HepG2 (cell line): Measurements from ENCODE around the gene CRADD. TPM values are rescaled to one million over a fixed set of nuclear protein-coding genes. Genes with fewer than 3 reads are reported as not detected.
A peak's percentile ranks its signal among the peaks of the same experiment; 100 is the strongest.

ENCODE experiments used
- ATAC-seq: fragments of 200-7000 bp; cut with Tn5 transposase; 3 replicates; pipeline ENCODE4 v1.9.1; 2020; ENCODE audit warnings: mild to moderate bottlenecking, moderate library complexity
- BruUV-seq: library from RNA; stranded (reverse); fragments of 400-500 nt; replicated peaks from 2 replicates; lab custom pipeline; 2021; lab: Mats Ljungman, UMichigan
- CTCF ChIA-PET: fragments of 300-600 bp; formaldehyde crosslinking; extraction: SDS; loops from one replicate; lab custom pipeline; 2021; ENCODE audit warnings: low total read pairs, inconsistent platforms, low intra/inter-chr PET ratio; lab: Yijun Ruan, JAX
- POLR2A ChIA-PET: fragments of 350-600 bp; sonication (Branson Sonifier 250); formaldehyde crosslinking; loops from one replicate; lab custom pipeline; 2020; ENCODE audit warnings: antibody characterized with exemption, inconsistent platforms; lab: Yijun Ruan, JAX
- DNase-seq: peaks from one replicate; pipeline ENCODE4 v3.0.0-alpha.2; 2015; ENCODE audit warnings: low spot score
- FAIRE-seq: peaks from 3 replicates; lab custom pipeline; 2011; peaks lifted over from hg19 to GRCh38; lab: Jason Lieb, UNC
- H2AFZ ChIP-seq: one replicate; pipeline ENCODE4 v1.6.1; 2011; ENCODE audit warnings: low read length, inconsistent platforms
- H3K27ac ChIP-seq: fragments of 300-600 bp; 3 replicates; pipeline ENCODE4 v1.8.0; 2011; ENCODE audit warnings: mixed run types, mild to moderate bottlenecking, mixed read lengths, low read length, inconsistent platforms; ENCODE audit not compliant: insufficient read depth; ENCODE audit errors: extremely low read length
- H3K27me3 ChIP-seq, 2 experiments: fragments of 200-600 bp in 1 of 2; 2 replicates in 1 of 2; 3 replicates in 1 of 2; pipeline versions ENCODE4 v1.6.0 to v1.8.0; 2011; ENCODE audit warnings: low read length in 2 of 2, mild to moderate bottlenecking in 2 of 2, moderate library complexity in 2 of 2, inconsistent platforms in 1 of 2; ENCODE audit not compliant: insufficient read depth in 2 of 2, control insufficient read depth in 1 of 2
- H3K36me3 ChIP-seq, 2 experiments: fragments of 200-600 bp in 1 of 2; replicated peaks in 1 of 2; 2 replicates in 1 of 2; 3 replicates in 1 of 2; pipeline versions ENCODE4 v1.5.1 to v1.8.0; 2011; ENCODE audit warnings: low read length in 2 of 2, inconsistent platforms in 1 of 2; ENCODE audit not compliant: insufficient read depth in 2 of 2, control insufficient read depth in 1 of 2
- H3K4me1 ChIP-seq: 2 replicates; pipeline ENCODE4 v1.5.1; 2012; ENCODE audit warnings: low read length, inconsistent platforms; ENCODE audit not compliant: insufficient read depth
- H3K4me2 ChIP-seq: 2 replicates; pipeline ENCODE4 v1.6.0; 2011; ENCODE audit warnings: low read depth, low read length, inconsistent platforms
- H3K4me3 ChIP-seq, 3 experiments: fragments of 200-600 bp in 1 of 3; sonication (generic), shearing (Covaris generic) in 1 of 3; replicated peaks in 1 of 3; 2 replicates each; pipeline ENCODE4 v1.5.1; 2011 to 2016; ENCODE audit warnings: low read length in 3 of 3, inconsistent platforms in 2 of 3, low read depth in 2 of 3, mild to moderate bottlenecking in 2 of 3, control low read depth in 1 of 3, mixed read lengths in 1 of 3; ENCODE audit not compliant: insufficient read depth in 1 of 3
- H3K79me2 ChIP-seq: one replicate; pipeline ENCODE4 v1.6.1; 2011; ENCODE audit warnings: low read length, inconsistent platforms; ENCODE audit not compliant: insufficient read depth
- H3K9ac ChIP-seq: 2 replicates; pipeline ENCODE4 v1.6.0; 2011; ENCODE audit warnings: mild to moderate bottlenecking, low read depth, low read length, inconsistent platforms; ENCODE audit not compliant: insufficient read depth
- H3K9me3 ChIP-seq: 2 replicates; pipeline ENCODE4 v1.5.1; 2012; ENCODE audit warnings: mild to moderate bottlenecking, low read length
- H4K20me1 ChIP-seq: 2 replicates; pipeline ENCODE4 v1.6.0; 2011; ENCODE audit warnings: inconsistent platforms, mild to moderate bottlenecking, low read length, moderate library complexity; ENCODE audit not compliant: insufficient read depth
- IKZF5 ChIP-seq: IDR thresholded peaks from 2 replicates; pipeline ENCODE4 v1.6.1; 2018; ENCODE audit warnings: missing genetic modification reagents, mild to moderate bottlenecking, missing compliant biosample characterization
- RBM39 ChIP-seq: fragments of 200-400 bp; formaldehyde crosslinking; IDR thresholded peaks from one replicate; pipeline ENCODE4 v1.6.1; 2018; ENCODE audit warnings: antibody characterized with exemption, mild to moderate bottlenecking, low read depth, low read length; ENCODE audit not compliant: poor library complexity, severe bottlenecking
- SKI ChIP-seq: fragments of 450-650 bp; IDR thresholded peaks from one replicate; pipeline ENCODE4 v1.6.1; 2018; ENCODE audit warnings: mild to moderate bottlenecking; ENCODE audit not compliant: partially characterized antibody
- SPEN ChIP-seq: sonication (generic); formaldehyde crosslinking; IDR thresholded peaks from 2 replicates; pipeline ENCODE4 v1.5.1; 2020; ENCODE audit warnings: low read depth, mild to moderate bottlenecking, missing genetic modification reagents
- ZNF24 ChIP-seq: fragments of 450-650 bp; IDR thresholded peaks from 2 replicates; pipeline ENCODE4 v1.6.1; 2017; ENCODE audit warnings: antibody characterized with exemption, mild to moderate bottlenecking
- ZNF292 ChIP-seq: sonication (generic); formaldehyde crosslinking; IDR thresholded peaks from 2 replicates; pipeline ENCODE4 v1.8.1; 2022; ENCODE audit warnings: mild to moderate bottlenecking, low read depth, missing genetic modification reagents, borderline replicate concordance
- ZNF30 ChIP-seq: sonication (generic); formaldehyde crosslinking; IDR thresholded peaks from 2 replicates; pipeline ENCODE4 v1.5.0; 2020; ENCODE audit warnings: mild to moderate bottlenecking, missing genetic modification reagents
- ZNF629 ChIP-seq: sonication (generic); formaldehyde crosslinking; conservative IDR thresholded peaks from 2 replicates; pipeline ENCODE4 v1.5.0; 2020; ENCODE audit warnings: missing genetic modification reagents
- WGBS: methylation state at CpG from one replicate; pipeline ENCODE4 v1.1.6; 2017; ENCODE audit warnings: low lambda C conversion rate; 5-methylcytosine and 5-hydroxymethylcytosine counted together
- in situ Hi-C: cut with HindIII; loops from 2 replicates; pipeline ENCODE4 v1.10.0; 2017; ENCODE audit warnings: low pct_unique_long_range_greater_than_20kb; ENCODE audit not compliant: extremely low pct_ligation_motif_present
- intact Hi-C: fragments of 100-400 bp; cut with micrococcal nuclease; formaldehyde crosslinking; loops from one replicate; pipeline ENCODE4 v1.10.0; 2022; ENCODE audit not compliant: unreplicated experiment
- polyA plus RNA-seq, 8 experiments: library from polyadenylated mRNA; depleted of rRNA in 3 of 8; stranded (reverse) in 7 of 8; unstranded in 1 of 8; fragments of >200 nt; fragmentation: Illumina TruSeq in 4 of 8; extraction: Trizol in 4 of 8; gene quantifications; 2 replicates each; pipeline versions ENCODE4 v1.2.1 to v1.2.3, GENCODE V29; 2011 to 2016; ENCODE audit warnings: low read depth in 4 of 8, missing spikeins in 1 of 8, mixed read lengths in 1 of 8; ENCODE audit not compliant: insufficient read depth in 1 of 8
- total RNA-seq, 5 experiments: library from RNA; depleted of rRNA; stranded (reverse); fragments of >200 nt; fragmentation: Illumina TruSeq; extraction: Trizol; gene quantifications; 2 replicates each; pipeline ENCODE4 v1.2.3, GENCODE V29; 2016; ENCODE audit warnings: low read depth in 1 of 5
- TF ChIP-seq, protein P1 (sequence below): sonication (generic); formaldehyde crosslinking; IDR thresholded peaks from 2 replicates; pipeline ENCODE4 v1.5.0; 2020; ENCODE audit warnings: mild to moderate bottlenecking, missing genetic modification reagents

The CRADD gene
- total and polyA plus RNA-seq, 2 of the 13 experiments (the other 11 are each of a cell fraction or from before 2014, with no cell fraction given): 12.4 to 18.8 TPM

DNA sequence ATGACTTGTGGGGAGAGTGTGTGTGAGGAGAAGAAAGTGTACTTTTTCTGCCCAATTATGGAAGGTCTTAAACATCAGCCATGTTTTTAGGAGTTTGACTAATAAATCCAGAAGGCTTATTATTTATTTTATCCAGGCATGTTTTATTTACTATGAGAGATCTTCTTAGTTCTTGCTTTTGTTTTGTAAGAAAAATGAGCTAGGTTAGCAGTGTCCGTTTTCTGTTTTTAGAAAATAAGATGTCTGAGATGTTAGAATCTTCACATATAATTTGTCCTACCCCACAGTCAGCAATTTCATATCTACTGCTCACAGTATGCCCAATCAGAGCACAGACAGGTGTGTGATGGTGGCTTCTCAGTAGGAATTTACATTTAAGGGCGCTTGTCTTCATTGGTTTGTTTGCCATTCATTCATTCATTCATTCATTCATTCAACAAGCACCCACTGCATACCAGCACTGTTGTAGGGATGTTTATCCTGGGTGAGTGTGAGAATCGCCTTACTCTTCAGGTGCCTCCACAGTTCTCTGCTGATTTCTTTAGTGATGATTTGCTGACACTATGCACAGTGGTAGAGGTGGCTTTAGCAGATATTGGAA lies 83.2 kb downstream of the CRADD start:
- CTCF ChIA-PET: no interaction called here
- POLR2A ChIA-PET: interaction anchor here (1.2 kb wide), 1 partner anchor 33 kb away, joined by 3 read pairs; no protein-coding TSS in a partner anchor
- ATAC-seq: no peak
- H3K79me2 ChIP-seq: no peaks in the 10 kb centered on the region
- H3K4me2 ChIP-seq: peak overlapping the region; percentile 65; the same call in 1 of the 2 replicates
- no peaks in the 10 kb centered on the region for H3K9me3 ChIP-seq
- no peak for TF ChIP-seq SKI
- peak; percentile 74 for TF ChIP-seq ZNF24
- no peak for TF ChIP-seq ZNF292 (CRISPR knock-in tag)
- TF ChIP-seq RBM39: no peak
- TF ChIP-seq IKZF5 (CRISPR knock-in tag): no peak
- TF ChIP-seq SPEN (CRISPR knock-in tag): no peak
- no peak for TF ChIP-seq ZNF30
- TF ChIP-seq ZNF629 (CRISPR knock-in tag): no peak
- TF ChIP-seq, protein P1, sequence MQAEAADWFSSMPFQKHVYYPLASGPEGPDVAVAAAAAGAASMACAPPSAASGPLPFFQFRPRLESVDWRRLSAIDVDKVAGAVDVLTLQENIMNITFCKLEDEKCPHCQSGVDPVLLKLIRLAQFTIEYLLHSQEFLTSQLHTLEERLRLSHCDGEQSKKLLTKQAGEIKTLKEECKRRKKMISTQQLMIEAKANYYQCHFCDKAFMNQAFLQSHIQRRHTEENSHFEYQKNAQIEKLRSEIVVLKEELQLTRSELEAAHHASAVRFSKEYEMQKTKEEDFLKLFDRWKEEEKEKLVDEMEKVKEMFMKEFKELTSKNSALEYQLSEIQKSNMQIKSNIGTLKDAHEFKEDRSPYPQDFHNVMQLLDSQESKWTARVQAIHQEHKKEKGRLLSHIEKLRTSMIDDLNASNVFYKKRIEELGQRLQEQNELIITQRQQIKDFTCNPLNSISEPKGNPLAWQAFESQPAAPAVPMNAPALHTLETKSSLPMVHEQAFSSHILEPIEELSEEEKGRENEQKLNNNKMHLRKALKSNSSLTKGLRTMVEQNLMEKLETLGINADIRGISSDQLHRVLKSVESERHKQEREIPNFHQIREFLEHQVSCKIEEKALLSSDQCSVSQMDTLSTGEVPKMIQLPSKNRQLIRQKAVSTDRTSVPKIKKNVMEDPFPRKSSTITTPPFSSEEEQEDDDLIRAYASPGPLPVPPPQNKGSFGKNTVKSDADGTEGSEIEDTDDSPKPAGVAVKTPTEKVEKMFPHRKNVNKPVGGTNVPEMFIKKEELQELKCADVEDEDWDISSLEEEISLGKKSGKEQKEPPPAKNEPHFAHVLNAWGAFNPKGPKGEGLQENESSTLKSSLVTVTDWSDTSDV (CRISPR knock-in tag): no peak
- H3K27me3 ChIP-seq: no peaks in the 10 kb centered on the region
- in situ Hi-C loops (no loop called here), intact Hi-C loops (no loop called here)
- H3K27ac ChIP-seq: peak overlapping the region; percentile 69
- no TSS peak for BruUV-seq
- no peak overlapping the region for H3K4me3 ChIP-seq
- peaks cover 46% of the 10 kb centered on the region for H3K4me1 ChIP-seq
- FAIRE-seq: no peak
- 95% methylated on average over 3 of the region's 3 CpGs for WGBS
- H2AFZ ChIP-seq: no peak overlapping the region
- no peaks in the 10 kb centered on the region for H3K36me3 ChIP-seq
- no peak for DNase-seq
- H3K9ac ChIP-seq: no peak overlapping the region
- H4K20me1 ChIP-seq: no peaks in the 10 kb centered on the region
